GM23338 (cell line): ENCODE data around the gene PCDHGA4. TPM values are rescaled to one million over a fixed set of nuclear protein-coding genes. Genes with fewer than 3 reads are reported as not detected.

Experiments used
- ATAC-seq: fragments of 200-7000 bp; cut with Tn5 transposase; 3 replicates; pipeline ENCODE4 v1.9.1; 2020
- DNase-seq: peaks from one replicate; pipeline ENCODE4 v3.0.0-alpha.2; 2015; ENCODE audit warnings: low spot score
- H2AFZ ChIP-seq: fragments of 200-600 bp; sonication (generic); 2 replicates; pipeline ENCODE4 v1.8.0; 2016; ENCODE audit warnings: antibody characterized with exemption, mild to moderate bottlenecking, moderate library complexity
- H3F3A ChIP-seq: fragments of 200-600 bp; sonication (generic); replicated peaks from 2 replicates; pipeline ENCODE4 v1.8.0; 2017; ENCODE audit warnings: antibody characterized with exemption, mixed run types, low read depth
- H3K27ac ChIP-seq: fragments of 200-600 bp; sonication (generic); 2 replicates; pipeline ENCODE4 v1.6.1; 2016; ENCODE audit warnings: low read depth
- H3K27me3 ChIP-seq: fragments of 200-600 bp; sonication (generic); 2 replicates; pipeline ENCODE4 v1.8.0; 2016; ENCODE audit warnings: mild to moderate bottlenecking, mixed run types, moderate library complexity; ENCODE audit not compliant: insufficient read depth
- H3K36me3 ChIP-seq: fragments of 200-600 bp; sonication (generic); 2 replicates; pipeline ENCODE4 v1.8.0; 2016; ENCODE audit warnings: mild to moderate bottlenecking; ENCODE audit not compliant: insufficient read depth
- H3K4me1 ChIP-seq: fragments of 200-600 bp; sonication (generic); 2 replicates; pipeline ENCODE4 v1.8.0; 2016; ENCODE audit warnings: mild to moderate bottlenecking, moderate library complexity; ENCODE audit not compliant: insufficient read depth
- H3K4me2 ChIP-seq: fragments of 200-600 bp; sonication (generic); 2 replicates; pipeline ENCODE4 v1.7.1; 2017; ENCODE audit warnings: mixed run types
- H3K4me3 ChIP-seq: fragments of 200-600 bp; sonication (generic); 2 replicates; pipeline ENCODE4 v1.6.1; 2016; ENCODE audit warnings: mixed run types
- H3K79me2 ChIP-seq: fragments of 200-600 bp; sonication (generic); replicated peaks from 2 replicates; pipeline ENCODE4 v1.8.0; 2017; ENCODE audit warnings: mild to moderate bottlenecking; ENCODE audit not compliant: insufficient read depth
- H3K9me2 ChIP-seq: fragments of 200-600 bp; sonication (generic); 2 replicates; pipeline ENCODE4 v1.8.0; 2017; ENCODE audit not compliant: insufficient read depth
- H4K20me1 ChIP-seq: fragments of 200-600 bp; sonication (generic); replicated peaks from 2 replicates; pipeline ENCODE4 v1.8.0; 2017; ENCODE audit warnings: mild to moderate bottlenecking; ENCODE audit not compliant: insufficient read depth
- H3K27ac Mint-ChIP-seq: 2 replicates; pipeline ENCODE4 v1.8.0; 2020; ENCODE audit warnings: inconsistent platforms, mild to moderate bottlenecking, moderate library complexity, mixed read lengths
- H3K27me3 Mint-ChIP-seq: 3 replicates; pipeline ENCODE4 v1.8.0; 2022; ENCODE audit warnings: low read depth, mild to moderate bottlenecking, moderate library complexity, mixed read lengths, inconsistent platforms; ENCODE audit not compliant: insufficient read depth, poor library complexity
- H3K36me3 Mint-ChIP-seq: 3 replicates; pipeline ENCODE4 v1.8.0; 2021; ENCODE audit warnings: low read depth, mild to moderate bottlenecking, inconsistent platforms, moderate library complexity, mixed read lengths
- H3K4me1 Mint-ChIP-seq: 3 replicates; pipeline ENCODE4 v1.8.0; 2020; ENCODE audit warnings: mild to moderate bottlenecking, inconsistent platforms, mixed read lengths
- H3K4me3 Mint-ChIP-seq: 3 replicates; pipeline ENCODE4 v1.8.0; 2021; ENCODE audit warnings: moderate library complexity, mild to moderate bottlenecking, inconsistent platforms, mixed read lengths
- H3K9me3 Mint-ChIP-seq: 3 replicates; pipeline ENCODE4 v1.8.0; 2020; ENCODE audit warnings: moderate library complexity, mild to moderate bottlenecking, inconsistent platforms, mixed read lengths
- CREB1 ChIP-seq: fragments of 250-450 bp; sonication (Bioruptor Pico); IDR thresholded peaks from 2 replicates; pipeline ENCODE4 v1.5.0; 2020; ENCODE audit warnings: low read depth, mild to moderate bottlenecking, moderate library complexity
- EZH2 ChIP-seq: fragments of 200-600 bp; sonication (generic); IDR thresholded peaks from one replicate; pipeline ENCODE4 v1.8.0; 2017; ENCODE audit warnings: antibody characterized with exemption, mild to moderate bottlenecking, low read depth; ENCODE audit not compliant: unreplicated experiment
- EZH2phosphoT487 ChIP-seq: fragments of 200-600 bp; sonication (generic); IDR thresholded peaks from one replicate; pipeline ENCODE4 v1.8.1; 2018; ENCODE audit warnings: antibody characterized with exemption; ENCODE audit not compliant: unreplicated experiment
- JUNB ChIP-seq: IDR thresholded peaks from one replicate; pipeline ENCODE4 v1.6.1; 2016; ENCODE audit warnings: antibody characterized with exemption; ENCODE audit not compliant: unreplicated experiment
- NANOG ChIP-seq: IDR thresholded peaks from 2 replicates; pipeline ENCODE4 v1.6.1; 2016; ENCODE audit warnings: antibody characterized with exemption, borderline replicate concordance
- POLR2AphosphoS5 ChIP-seq: IDR thresholded peaks from 2 replicates; pipeline ENCODE4 v1.6.1; 2016; ENCODE audit warnings: antibody characterized with exemption, low read depth
- ZNF114 ChIP-seq: fragments of 250-450 bp; sonication (Bioruptor Pico); IDR thresholded peaks from 2 replicates; pipeline ENCODE4 v1.5.0; 2020; ENCODE audit warnings: mild to moderate bottlenecking, moderate library complexity
- ZNF331 ChIP-seq: fragments of 250-450 bp; sonication (Bioruptor Pico); IDR thresholded peaks from 2 replicates; pipeline ENCODE4 v1.5.0; 2020; ENCODE audit warnings: low read depth, mild to moderate bottlenecking, moderate library complexity
- polyA plus RNA-seq: library from polyadenylated mRNA; unstranded; fragments of >200 nt; fragmentation: Nextera tagmentation; extraction: Ambion mirVana; gene quantifications from 2 replicates; pipeline ENCODE4 v1.2.1, GENCODE V29; 2016
- total RNA-seq: library from RNA; depleted of rRNA; stranded (reverse); fragments of >200 nt; shearing (Covaris generic); gene quantifications from 2 replicates; pipeline ENCODE4 v1.2.3, GENCODE V29; 2014
- TF ChIP-seq, protein P1 (sequence below), 2 experiments: fragments of 200-600 bp in 1 of 2; sonication (generic) in 1 of 2; conservative IDR thresholded peaks; 2 replicates each; pipeline versions ENCODE4 v1.5.1 to v1.6.1; 2016 to 2017; ENCODE audit warnings: antibody characterized with exemption in 2 of 2, low read depth in 2 of 2, mild to moderate bottlenecking in 2 of 2, moderate library complexity in 1 of 2
- TF ChIP-seq, protein P2 (sequence below): fragments of 250-450 bp; sonication (Bioruptor Pico); IDR thresholded peaks from 2 replicates; pipeline ENCODE4 v1.5.0; 2020; ENCODE audit warnings: mild to moderate bottlenecking, moderate library complexity
- TF ChIP-seq, protein P3 (sequence below): IDR thresholded peaks from 2 replicates; pipeline ENCODE4 v1.6.1; 2016; ENCODE audit warnings: antibody characterized with exemption
- TF ChIP-seq, protein P4 (sequence below): IDR thresholded peaks from one replicate; pipeline ENCODE4 v1.6.1; 2018; ENCODE audit warnings: antibody characterized with exemption; ENCODE audit not compliant: unreplicated experiment

Gene PCDHGA4
- total and polyA plus RNA-seq, 2 experiments from 2014 or later = 0.99 to 7.2 TPM

DNA sequence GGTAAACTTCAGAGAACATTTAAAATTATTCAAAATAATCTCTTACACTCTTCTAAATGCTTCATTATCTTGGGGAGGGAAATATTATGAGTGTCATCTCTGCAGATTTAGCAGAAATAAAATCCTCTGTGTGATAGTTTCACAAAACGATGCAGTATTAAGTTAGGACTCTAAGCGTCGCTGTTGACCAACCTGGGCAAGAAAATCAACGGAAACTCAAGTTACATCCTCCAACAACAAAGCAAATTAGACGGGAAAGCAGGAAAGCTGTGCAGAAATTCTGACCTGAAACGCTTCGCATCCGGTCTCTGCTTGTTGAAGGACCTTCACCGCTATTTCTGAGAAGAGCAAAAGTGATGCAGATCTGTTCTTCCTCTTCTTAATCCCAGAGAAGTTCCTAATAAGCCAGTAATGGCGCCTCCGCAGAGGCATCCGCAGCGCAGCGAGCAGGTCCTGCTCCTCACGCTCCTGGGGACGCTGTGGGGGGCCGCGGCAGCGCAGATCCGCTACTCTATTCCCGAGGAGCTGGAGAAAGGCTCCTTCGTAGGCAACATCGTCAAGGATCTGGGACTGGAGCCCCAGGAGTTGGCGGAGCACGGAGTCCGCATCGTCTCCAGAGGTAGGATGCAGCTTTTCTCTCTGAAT, 19.0 kb downstream of the PCDHGA4 start, which contains the start of gene PCDHGA6 (continued):
- TF ChIP-seq ZNF114 = no peak

DNA sequence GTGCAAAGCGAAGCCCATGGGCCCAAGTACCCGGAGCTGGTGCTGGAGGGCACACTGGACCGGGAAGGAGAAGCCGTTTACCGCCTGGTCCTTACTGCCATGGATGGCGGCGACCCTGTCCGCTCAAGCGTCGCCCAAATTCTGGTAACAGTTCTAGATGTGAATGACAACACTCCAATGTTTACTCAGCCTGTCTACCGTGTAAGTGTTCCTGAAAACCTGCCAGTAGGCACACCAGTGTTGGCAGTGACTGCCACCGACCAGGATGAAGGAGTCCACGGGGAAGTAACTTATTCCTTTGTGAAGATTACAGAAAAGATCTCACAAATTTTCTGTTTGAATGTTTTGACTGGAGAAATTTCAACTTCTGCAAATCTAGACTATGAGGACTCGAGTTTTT, 19.8 kb downstream of the PCDHGA4 start:
- peaks cover 6% of the 10 kb centered on the region for H3K27me3 Mint-ChIP-seq
- no peak overlapping the region for H3K4me3 Mint-ChIP-seq
- H3K4me2 ChIP-seq = no peak overlapping the region
- no peak overlapping the region for H3K4me3 ChIP-seq
- ATAC-seq (no peak), DNase-seq (no peak)
- H3K4me1 Mint-ChIP-seq = peaks cover 2% of the 10 kb centered on the region; the same call in 1 of the 3 replicates
- H2AFZ ChIP-seq = no peak overlapping the region
- no peaks in the 10 kb centered on the region for H3K27me3 ChIP-seq
- H3F3A ChIP-seq = no peaks in the 10 kb centered on the region
- no peaks in the 10 kb centered on the region for H3K36me3 ChIP-seq
- peaks cover 64% of the 10 kb centered on the region for H3K36me3 Mint-ChIP-seq
- no peak overlapping the region for H3K27ac ChIP-seq
- H3K79me2 ChIP-seq = no peaks in the 10 kb centered on the region
- H3K4me1 ChIP-seq = no peaks in the 10 kb centered on the region
- H4K20me1 ChIP-seq = no peaks in the 10 kb centered on the region
- no peaks in the 10 kb centered on the region for H3K9me2 ChIP-seq
- no peak for TF ChIP-seq CREB1
- no peak for TF ChIP-seq EZH2phosphoT487
- TF ChIP-seq, protein P1, sequence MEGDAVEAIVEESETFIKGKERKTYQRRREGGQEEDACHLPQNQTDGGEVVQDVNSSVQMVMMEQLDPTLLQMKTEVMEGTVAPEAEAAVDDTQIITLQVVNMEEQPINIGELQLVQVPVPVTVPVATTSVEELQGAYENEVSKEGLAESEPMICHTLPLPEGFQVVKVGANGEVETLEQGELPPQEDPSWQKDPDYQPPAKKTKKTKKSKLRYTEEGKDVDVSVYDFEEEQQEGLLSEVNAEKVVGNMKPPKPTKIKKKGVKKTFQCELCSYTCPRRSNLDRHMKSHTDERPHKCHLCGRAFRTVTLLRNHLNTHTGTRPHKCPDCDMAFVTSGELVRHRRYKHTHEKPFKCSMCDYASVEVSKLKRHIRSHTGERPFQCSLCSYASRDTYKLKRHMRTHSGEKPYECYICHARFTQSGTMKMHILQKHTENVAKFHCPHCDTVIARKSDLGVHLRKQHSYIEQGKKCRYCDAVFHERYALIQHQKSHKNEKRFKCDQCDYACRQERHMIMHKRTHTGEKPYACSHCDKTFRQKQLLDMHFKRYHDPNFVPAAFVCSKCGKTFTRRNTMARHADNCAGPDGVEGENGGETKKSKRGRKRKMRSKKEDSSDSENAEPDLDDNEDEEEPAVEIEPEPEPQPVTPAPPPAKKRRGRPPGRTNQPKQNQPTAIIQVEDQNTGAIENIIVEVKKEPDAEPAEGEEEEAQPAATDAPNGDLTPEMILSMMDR (conservative IDR thresholded peaks at IDR 0.05; ENCODE audit: low read depth in 2 of 2) = no peak
- TF ChIP-seq, protein P2, sequence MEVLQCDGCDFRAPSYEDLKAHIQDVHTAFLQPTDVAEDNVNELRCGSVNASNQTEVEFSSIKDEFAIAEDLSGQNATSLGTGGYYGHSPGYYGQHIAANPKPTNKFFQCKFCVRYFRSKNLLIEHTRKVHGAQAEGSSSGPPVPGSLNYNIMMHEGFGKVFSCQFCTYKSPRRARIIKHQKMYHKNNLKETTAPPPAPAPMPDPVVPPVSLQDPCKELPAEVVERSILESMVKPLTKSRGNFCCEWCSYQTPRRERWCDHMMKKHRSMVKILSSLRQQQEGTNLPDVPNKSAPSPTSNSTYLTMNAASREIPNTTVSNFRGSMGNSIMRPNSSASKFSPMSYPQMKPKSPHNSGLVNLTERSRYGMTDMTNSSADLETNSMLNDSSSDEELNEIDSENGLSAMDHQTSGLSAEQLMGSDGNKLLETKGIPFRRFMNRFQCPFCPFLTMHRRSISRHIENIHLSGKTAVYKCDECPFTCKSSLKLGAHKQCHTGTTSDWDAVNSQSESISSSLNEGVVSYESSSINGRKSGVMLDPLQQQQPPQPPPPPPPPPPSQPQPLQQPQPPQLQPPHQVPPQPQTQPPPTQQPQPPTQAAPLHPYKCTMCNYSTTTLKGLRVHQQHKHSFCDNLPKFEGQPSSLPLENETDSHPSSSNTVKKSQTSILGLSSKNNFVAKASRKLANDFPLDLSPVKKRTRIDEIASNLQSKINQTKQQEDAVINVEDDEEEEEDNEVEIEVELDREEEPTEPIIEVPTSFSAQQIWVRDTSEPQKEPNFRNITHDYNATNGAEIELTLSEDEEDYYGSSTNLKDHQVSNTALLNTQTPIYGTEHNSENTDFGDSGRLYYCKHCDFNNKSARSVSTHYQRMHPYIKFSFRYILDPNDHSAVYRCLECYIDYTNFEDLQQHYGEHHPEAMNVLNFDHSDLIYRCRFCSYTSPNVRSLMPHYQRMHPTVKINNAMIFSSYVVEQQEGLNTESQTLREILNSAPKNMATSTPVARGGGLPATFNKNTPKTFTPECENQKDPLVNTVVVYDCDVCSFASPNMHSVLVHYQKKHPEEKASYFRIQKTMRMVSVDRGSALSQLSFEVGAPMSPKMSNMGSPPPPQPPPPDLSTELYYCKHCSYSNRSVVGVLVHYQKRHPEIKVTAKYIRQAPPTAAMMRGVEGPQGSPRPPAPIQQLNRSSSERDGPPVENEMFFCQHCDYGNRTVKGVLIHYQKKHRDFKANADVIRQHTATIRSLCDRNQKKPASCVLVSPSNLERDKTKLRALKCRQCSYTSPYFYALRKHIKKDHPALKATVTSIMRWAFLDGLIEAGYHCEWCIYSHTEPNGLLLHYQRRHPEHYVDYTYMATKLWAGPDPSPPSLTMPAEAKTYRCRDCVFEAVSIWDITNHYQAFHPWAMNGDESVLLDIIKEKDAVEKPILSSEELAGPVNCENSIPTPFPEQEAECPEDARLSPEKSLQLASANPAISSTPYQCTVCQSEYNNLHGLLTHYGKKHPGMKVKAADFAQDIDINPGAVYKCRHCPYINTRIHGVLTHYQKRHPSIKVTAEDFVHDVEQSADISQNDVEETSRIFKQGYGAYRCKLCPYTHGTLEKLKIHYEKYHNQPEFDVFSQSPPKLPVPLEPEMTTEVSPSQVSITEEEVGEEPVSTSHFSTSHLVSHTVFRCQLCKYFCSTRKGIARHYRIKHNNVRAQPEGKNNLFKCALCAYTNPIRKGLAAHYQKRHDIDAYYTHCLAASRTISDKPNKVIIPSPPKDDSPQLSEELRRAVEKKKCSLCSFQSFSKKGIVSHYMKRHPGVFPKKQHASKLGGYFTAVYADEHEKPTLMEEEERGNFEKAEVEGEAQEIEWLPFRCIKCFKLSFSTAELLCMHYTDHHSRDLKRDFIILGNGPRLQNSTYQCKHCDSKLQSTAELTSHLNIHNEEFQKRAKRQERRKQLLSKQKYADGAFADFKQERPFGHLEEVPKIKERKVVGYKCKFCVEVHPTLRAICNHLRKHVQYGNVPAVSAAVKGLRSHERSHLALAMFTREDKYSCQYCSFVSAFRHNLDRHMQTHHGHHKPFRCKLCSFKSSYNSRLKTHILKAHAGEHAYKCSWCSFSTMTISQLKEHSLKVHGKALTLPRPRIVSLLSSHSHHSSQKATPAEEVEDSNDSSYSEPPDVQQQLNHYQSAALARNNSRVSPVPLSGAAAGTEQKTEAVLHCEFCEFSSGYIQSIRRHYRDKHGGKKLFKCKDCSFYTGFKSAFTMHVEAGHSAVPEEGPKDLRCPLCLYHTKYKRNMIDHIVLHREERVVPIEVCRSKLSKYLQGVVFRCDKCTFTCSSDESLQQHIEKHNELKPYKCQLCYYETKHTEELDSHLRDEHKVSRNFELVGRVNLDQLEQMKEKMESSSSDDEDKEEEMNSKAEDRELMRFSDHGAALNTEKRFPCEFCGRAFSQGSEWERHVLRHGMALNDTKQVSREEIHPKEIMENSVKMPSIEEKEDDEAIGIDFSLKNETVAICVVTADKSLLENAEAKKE (CRISPR knock-in tag) = no peak
- TF ChIP-seq ZNF331 (CRISPR knock-in tag) = no peak
- TF ChIP-seq, protein P3, sequence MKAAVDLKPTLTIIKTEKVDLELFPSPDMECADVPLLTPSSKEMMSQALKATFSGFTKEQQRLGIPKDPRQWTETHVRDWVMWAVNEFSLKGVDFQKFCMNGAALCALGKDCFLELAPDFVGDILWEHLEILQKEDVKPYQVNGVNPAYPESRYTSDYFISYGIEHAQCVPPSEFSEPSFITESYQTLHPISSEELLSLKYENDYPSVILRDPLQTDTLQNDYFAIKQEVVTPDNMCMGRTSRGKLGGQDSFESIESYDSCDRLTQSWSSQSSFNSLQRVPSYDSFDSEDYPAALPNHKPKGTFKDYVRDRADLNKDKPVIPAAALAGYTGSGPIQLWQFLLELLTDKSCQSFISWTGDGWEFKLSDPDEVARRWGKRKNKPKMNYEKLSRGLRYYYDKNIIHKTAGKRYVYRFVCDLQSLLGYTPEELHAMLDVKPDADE = no peak
- no peak for TF ChIP-seq ZNF114
- TF ChIP-seq JUNB = no peak
- TF ChIP-seq NANOG = no peak
- no peak for TF ChIP-seq EZH2
- TF ChIP-seq POLR2AphosphoS5 = no peak
- TF ChIP-seq, protein P4, sequence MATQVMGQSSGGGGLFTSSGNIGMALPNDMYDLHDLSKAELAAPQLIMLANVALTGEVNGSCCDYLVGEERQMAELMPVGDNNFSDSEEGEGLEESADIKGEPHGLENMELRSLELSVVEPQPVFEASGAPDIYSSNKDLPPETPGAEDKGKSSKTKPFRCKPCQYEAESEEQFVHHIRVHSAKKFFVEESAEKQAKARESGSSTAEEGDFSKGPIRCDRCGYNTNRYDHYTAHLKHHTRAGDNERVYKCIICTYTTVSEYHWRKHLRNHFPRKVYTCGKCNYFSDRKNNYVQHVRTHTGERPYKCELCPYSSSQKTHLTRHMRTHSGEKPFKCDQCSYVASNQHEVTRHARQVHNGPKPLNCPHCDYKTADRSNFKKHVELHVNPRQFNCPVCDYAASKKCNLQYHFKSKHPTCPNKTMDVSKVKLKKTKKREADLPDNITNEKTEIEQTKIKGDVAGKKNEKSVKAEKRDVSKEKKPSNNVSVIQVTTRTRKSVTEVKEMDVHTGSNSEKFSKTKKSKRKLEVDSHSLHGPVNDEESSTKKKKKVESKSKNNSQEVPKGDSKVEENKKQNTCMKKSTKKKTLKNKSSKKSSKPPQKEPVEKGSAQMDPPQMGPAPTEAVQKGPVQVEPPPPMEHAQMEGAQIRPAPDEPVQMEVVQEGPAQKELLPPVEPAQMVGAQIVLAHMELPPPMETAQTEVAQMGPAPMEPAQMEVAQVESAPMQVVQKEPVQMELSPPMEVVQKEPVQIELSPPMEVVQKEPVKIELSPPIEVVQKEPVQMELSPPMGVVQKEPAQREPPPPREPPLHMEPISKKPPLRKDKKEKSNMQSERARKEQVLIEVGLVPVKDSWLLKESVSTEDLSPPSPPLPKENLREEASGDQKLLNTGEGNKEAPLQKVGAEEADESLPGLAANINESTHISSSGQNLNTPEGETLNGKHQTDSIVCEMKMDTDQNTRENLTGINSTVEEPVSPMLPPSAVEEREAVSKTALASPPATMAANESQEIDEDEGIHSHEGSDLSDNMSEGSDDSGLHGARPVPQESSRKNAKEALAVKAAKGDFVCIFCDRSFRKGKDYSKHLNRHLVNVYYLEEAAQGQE = no peak
- H3K9me3 Mint-ChIP-seq = peaks cover 71% of the 10 kb centered on the region
- no peak overlapping the region for H3K27ac Mint-ChIP-seq
